GM10248 (cell line): ENCODE measurements around the gene SRD5A1.

Experiments
- CTCF ChIA-PET: fragments of 300-600 bp; sonication (Branson Sonifier 250); formaldehyde crosslinking; extraction: SDS; loops from one replicate; lab custom pipeline; 2021; ENCODE audit warnings: antibody characterized with exemption; lab: Yijun Ruan, JAX
- POLR2A ChIA-PET: fragments of 350-650 bp; sonication (Branson Sonifier 250); formaldehyde crosslinking; extraction: SDS; loops from one replicate; lab custom pipeline; 2020; ENCODE audit warnings: antibody characterized with exemption; lab: Yijun Ruan, JAX
- DNase-seq: peaks from one replicate; pipeline ENCODE4 v3.0.0; 2012; ENCODE audit errors: extremely low spot score
- CTCF ChIP-seq: IDR thresholded peaks from 2 replicates; pipeline ENCODE4 v1.5.1; 2012; ENCODE audit warnings: mild to moderate bottlenecking, low read depth; ENCODE audit errors: extremely low read depth, missing control alignments, control extremely low read depth

Gene SRD5A1

GRCh38 chr5:6601816-6602215 lies 31.4 kb upstream of the SRD5A1 start:
- CTCF ChIA-PET: no interaction called here
- POLR2A ChIA-PET: no interaction called here
- DNase-seq: no peak
- no peak for TF ChIP-seq CTCF

GRCh38 chr5:6602441-6602840 lies 30.8 kb upstream of the SRD5A1 start:
- DNase-seq: no peak
- TF ChIP-seq CTCF: no peak
- CTCF ChIA-PET: no interaction called here
- POLR2A ChIA-PET: no interaction called here

- no peak for DNase-seq
- POLR2A ChIA-PET: no interaction called here
- no peak for TF ChIP-seq CTCF
- CTCF ChIA-PET: interaction anchor here (0.9 kb wide), 1 partner anchor 15 kb away, joined by 3 read pairs; no protein-coding TSS in a partner anchor
Measured at GRCh38 chr5:6603643-6604042, 29.6 kb upstream of the SRD5A1 start.

- no peak for TF ChIP-seq CTCF
- CTCF ChIA-PET: no interaction called here
- no peak for DNase-seq
- POLR2A ChIA-PET: no interaction called here
Measured at GRCh38 chr5:6604341-6604740, 28.9 kb upstream of the SRD5A1 start.

GRCh38 chr5:6604946-6605345 lies 28.3 kb upstream of the SRD5A1 start:
- no peak for TF ChIP-seq CTCF
- ChIA-PET CTCF (interaction anchor here (1.1 kb wide), 1 partner anchor 10 kb away, joined by 3 read pairs; no protein-coding TSS in a partner anchor), POLR2A (interaction anchor here (0.7 kb wide), 1 partner anchor 131 kb away, joined by 6 read pairs; no protein-coding TSS in a partner anchor)
- DNase-seq: no peak

- ChIA-PET POLR2A (no interaction called here), CTCF (interaction anchor here (0.6 to 1.2 kb wide), 2 partner anchors 121 to 1164 kb away, joined by 3 read pairs; no protein-coding TSS in a partner anchor)
Measured at GRCh38 chr5:6606884-6607558, 26.2 kb upstream of the SRD5A1 start.

More at GRCh38 chr5:6606884-6607558, 26.2 kb upstream of the SRD5A1 start:
- no peak for DNase-seq
- no peak for TF ChIP-seq CTCF
